Activated CD8-positive, alpha-beta T cell treated with anti-CD3 and anti-CD28 coated beads for 36 hours (primary cell): ENCODE measurements around the gene METTL21A. TPM values are rescaled to one million over a fixed set of nuclear protein-coding genes. Genes with fewer than 3 reads are reported as not detected.

Experiments used
- ATAC-seq: fragments of 200-7000 bp; cut with Tn5 transposase; one replicate; pipeline ENCODE4 v1.10.0; 2021; ENCODE audit warnings: mild to moderate bottlenecking, moderate library complexity
- CTCF ChIA-PET: fragments of 350-600 bp; sonication (Branson Sonifier 250); formaldehyde crosslinking; loops from one replicate; lab custom pipeline; 2021; ENCODE audit warnings: antibody characterized with exemption; lab: Charles Lee
- POLR2A ChIA-PET: fragments of 350-600 bp; sonication (Branson Sonifier 250); formaldehyde crosslinking; loops from one replicate; lab custom pipeline; 2021; ENCODE audit warnings: antibody characterized with exemption; lab: Charles Lee
- DNase-seq: peaks from one replicate; pipeline ENCODE4 v3.0.0-alpha.2; 2020
- H3K27ac Mint-ChIP-seq: one replicate; pipeline ENCODE4 v1.8.0; 2021; ENCODE audit warnings: mild to moderate bottlenecking, mixed read lengths
- H3K27me3 Mint-ChIP-seq: one replicate; pipeline ENCODE4 v1.8.0; 2021; ENCODE audit warnings: mixed read lengths
- H3K36me3 Mint-ChIP-seq: one replicate; pipeline ENCODE4 v1.8.0; 2021; ENCODE audit warnings: low read depth, mixed read lengths
- H3K4me1 Mint-ChIP-seq: one replicate; pipeline ENCODE4 v1.8.0; 2021; ENCODE audit warnings: low read depth, mixed read lengths
- H3K4me3 Mint-ChIP-seq: one replicate; pipeline ENCODE4 v1.8.0; 2021; ENCODE audit warnings: mild to moderate bottlenecking, moderate library complexity, mixed read lengths
- H3K9me3 Mint-ChIP-seq: one replicate; pipeline ENCODE4 v1.8.0; 2021; ENCODE audit warnings: mixed read lengths
- intact Hi-C: fragments of 100-400 bp; cut with micrococcal nuclease; formaldehyde crosslinking; loops from one replicate; pipeline ENCODE4 v1.10.0; 2022
- total RNA-seq, 2 experiments: library from RNA; stranded (reverse); gene quantifications; one replicate each; pipeline ENCODE4 v1.2.3, GENCODE V29; 2021
- TF ChIP-seq, protein P1 (sequence below): fragments of 200-600 bp; IDR thresholded peaks from one replicate; pipeline ENCODE4 v1.8.0; 2022; ENCODE audit warnings: antibody characterized with exemption, mild to moderate bottlenecking

METTL21A gene
- total RNA-seq, 2 experiments from 2014 or later = 28.9 to 30.7 TPM

DNA sequence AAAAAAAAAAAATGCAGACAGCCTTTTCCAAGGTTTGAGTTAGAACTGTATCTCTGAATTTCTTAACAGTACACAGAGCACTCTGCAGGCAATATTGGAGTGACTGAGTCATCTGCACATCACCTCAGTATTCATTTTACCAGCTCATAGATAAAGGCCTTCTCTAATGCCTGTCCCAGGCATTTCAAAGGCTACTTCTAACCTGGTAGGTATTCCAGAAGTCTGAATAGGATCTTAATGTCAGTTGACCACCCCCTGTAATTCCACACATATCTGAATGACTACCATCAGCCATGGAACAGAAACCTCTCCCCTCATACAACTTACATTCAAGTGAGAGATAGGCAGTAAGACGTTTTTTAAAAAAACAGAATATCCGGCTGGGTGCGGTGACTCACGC, 9.0 kb downstream of the METTL21A start:
- Mint-ChIP-seq H3K36me3 (peaks cover 55% of the 10 kb centered on the region), H3K27me3 (no peaks in the 10 kb centered on the region), H3K9me3 (no peaks in the 10 kb centered on the region), H3K27ac (no peak overlapping the region), H3K4me1 (peaks cover 20% of the 10 kb centered on the region), H3K4me3 (no peak overlapping the region)
- ATAC-seq (no peak), DNase-seq (no peak)
- ChIA-PET CTCF (no interaction called here), POLR2A (no interaction called here)
- intact Hi-C loops = no loop called here
- TF ChIP-seq, protein P1, sequence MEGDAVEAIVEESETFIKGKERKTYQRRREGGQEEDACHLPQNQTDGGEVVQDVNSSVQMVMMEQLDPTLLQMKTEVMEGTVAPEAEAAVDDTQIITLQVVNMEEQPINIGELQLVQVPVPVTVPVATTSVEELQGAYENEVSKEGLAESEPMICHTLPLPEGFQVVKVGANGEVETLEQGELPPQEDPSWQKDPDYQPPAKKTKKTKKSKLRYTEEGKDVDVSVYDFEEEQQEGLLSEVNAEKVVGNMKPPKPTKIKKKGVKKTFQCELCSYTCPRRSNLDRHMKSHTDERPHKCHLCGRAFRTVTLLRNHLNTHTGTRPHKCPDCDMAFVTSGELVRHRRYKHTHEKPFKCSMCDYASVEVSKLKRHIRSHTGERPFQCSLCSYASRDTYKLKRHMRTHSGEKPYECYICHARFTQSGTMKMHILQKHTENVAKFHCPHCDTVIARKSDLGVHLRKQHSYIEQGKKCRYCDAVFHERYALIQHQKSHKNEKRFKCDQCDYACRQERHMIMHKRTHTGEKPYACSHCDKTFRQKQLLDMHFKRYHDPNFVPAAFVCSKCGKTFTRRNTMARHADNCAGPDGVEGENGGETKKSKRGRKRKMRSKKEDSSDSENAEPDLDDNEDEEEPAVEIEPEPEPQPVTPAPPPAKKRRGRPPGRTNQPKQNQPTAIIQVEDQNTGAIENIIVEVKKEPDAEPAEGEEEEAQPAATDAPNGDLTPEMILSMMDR = no peak

DNA sequence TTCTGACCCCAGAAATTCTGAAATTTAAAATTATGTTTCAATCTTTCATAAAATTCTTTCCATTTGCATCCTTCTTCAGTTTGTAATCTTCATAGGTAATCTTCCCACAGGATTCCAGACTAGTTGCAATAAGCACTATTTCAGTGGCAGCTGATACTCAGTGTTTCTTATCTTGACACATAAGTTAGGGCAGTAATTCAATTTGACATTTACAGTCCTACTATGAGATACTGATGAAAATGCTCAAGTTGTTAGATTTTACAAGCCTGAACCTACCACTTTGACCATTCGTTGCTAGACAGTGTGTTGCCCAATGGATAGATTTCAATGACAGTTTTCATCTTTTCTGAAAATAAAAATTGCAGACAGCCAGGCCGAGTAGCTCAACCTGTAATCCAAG, 10.4 kb downstream of the METTL21A start:
- ChIA-PET POLR2A (no interaction called here), CTCF (no interaction called here)
- no peak overlapping the region for H3K4me3 Mint-ChIP-seq
- H3K36me3 Mint-ChIP-seq = peaks cover 43% of the 10 kb centered on the region
- no peaks in the 10 kb centered on the region for H3K9me3 Mint-ChIP-seq
- no peaks in the 10 kb centered on the region for H3K27me3 Mint-ChIP-seq
- H3K4me1 Mint-ChIP-seq = peaks cover 8% of the 10 kb centered on the region
- no peak for DNase-seq
- ATAC-seq = no peak
- intact Hi-C loops = no loop called here
- TF ChIP-seq, protein P1 = no peak
- H3K27ac Mint-ChIP-seq = no peak overlapping the region

DNA sequence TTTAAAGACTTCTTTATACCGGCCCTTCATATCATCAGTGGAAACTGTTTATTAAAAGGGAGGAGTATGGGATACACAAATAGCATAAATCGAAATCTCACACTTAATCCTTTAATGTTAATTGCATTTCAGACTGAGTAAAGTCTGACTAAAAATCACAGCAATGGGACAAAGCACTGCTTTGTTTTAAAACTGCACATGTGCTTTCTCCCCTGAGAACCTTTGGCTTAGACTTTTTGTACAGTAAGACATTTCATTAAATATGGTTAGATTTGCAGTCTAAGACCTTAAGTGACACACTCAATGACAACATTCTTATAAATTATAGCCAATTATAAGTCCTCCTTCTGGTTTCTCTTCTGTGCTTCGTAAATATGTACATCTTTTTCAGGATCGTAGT, 12.5 kb downstream of the METTL21A start:
- no peak for DNase-seq
- Mint-ChIP-seq H3K27ac (no peak overlapping the region), H3K4me3 (no peak overlapping the region), H3K36me3 (peaks cover 48% of the 10 kb centered on the region), H3K4me1 (peaks cover 5% of the 10 kb centered on the region), H3K9me3 (no peaks in the 10 kb centered on the region), H3K27me3 (no peaks in the 10 kb centered on the region)
- ChIA-PET CTCF (interaction anchor here (1.0 to 1.2 kb wide), 2 partner anchors 13 kb away, joined by 3 to 4 read pairs; partner anchors contain the start of gene METTL21A), POLR2A (interaction anchor here (0.9 kb wide), 1 partner anchor 12 kb away, joined by 4 read pairs; the partner anchor contains the start of gene METTL21A)
- TF ChIP-seq, protein P1 = no peak
- intact Hi-C loops = no loop called here
- ATAC-seq = no peak

DNA sequence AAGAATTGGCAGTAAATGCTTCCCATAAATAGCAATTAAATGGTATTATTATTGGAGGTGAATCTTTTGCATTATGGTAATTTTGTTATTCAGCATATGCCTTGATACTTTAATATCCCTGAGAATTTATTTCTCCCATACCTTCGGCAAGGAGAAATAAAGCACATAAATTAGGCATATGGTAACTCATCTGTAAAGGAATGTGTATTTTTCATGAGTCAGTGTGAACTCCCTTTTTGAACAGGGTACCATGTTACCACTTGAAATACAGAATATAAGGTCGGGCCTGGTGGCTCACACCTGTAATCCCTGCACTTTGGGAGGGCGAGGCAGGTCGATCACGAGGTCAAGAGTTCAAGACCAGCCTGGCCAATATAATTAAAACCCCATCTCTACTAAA, 18.4 kb downstream of the METTL21A start:
- Mint-ChIP-seq H3K4me1 (peaks cover 10% of the 10 kb centered on the region), H3K4me3 (no peak overlapping the region), H3K9me3 (no peaks in the 10 kb centered on the region), H3K36me3 (peaks cover 24% of the 10 kb centered on the region), H3K27ac (no peak overlapping the region), H3K27me3 (no peaks in the 10 kb centered on the region)
- DNase-seq = no peak
- ATAC-seq = no peak
- ChIA-PET CTCF (no interaction called here), POLR2A (no interaction called here)
- intact Hi-C loops = no loop called here
- TF ChIP-seq, protein P1 = no peak

DNA sequence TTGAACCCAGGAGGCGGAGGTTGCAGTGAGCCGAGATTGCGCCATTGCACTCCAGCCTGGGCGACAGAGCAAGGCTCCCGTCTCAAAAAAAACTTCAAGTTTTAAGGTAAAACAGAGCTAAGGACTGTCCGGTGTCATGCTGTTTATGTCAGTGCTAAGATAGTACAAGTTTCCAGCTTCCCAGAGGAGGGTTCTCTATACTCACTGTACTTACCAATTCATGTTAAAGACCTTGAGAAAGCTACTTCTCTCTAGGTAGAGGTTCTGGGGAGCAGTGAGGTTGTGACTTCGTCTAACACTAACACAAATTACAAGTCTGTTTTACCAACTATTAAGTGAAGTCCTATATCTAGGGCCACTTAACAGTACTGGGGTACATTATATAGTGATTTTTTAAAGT, 18.8 kb downstream of the METTL21A start:
- H3K4me3 Mint-ChIP-seq = no peak overlapping the region
- CTCF ChIA-PET = no interaction called here
- peaks cover 14% of the 10 kb centered on the region for H3K4me1 Mint-ChIP-seq
- no peaks in the 10 kb centered on the region for H3K9me3 Mint-ChIP-seq
- peaks cover 27% of the 10 kb centered on the region for H3K36me3 Mint-ChIP-seq
- intact Hi-C loops = no loop called here
- ATAC-seq = no peak
- H3K27me3 Mint-ChIP-seq = no peaks in the 10 kb centered on the region
- H3K27ac Mint-ChIP-seq = no peak overlapping the region
- no peak for DNase-seq
- TF ChIP-seq, protein P1 = no peak
- POLR2A ChIA-PET = no interaction called here
